GM18505 (cell line): Measurements from ENCODE around the gene TFDP1.
"Not testable (repeated sequence)": the region's sequence is repeated elsewhere in the genome, so short reads cannot be mapped to it uniquely, and the experiment has no call there.

Source experiments
- ATAC-seq: cut with Tn5 transposase; IDR thresholded peaks from one replicate; pipeline ENCODE4 v1.9.1; 2021; ENCODE audit not compliant: unreplicated experiment
- POLR2A ChIP-seq: IDR thresholded peaks from 4 replicates; pipeline ENCODE4 v1.6.1; 2011; ENCODE audit warnings: borderline replicate concordance; ENCODE audit not compliant: insufficient read depth, insufficient read length; ENCODE audit errors: extremely low read depth

The TFDP1 gene

DNA sequence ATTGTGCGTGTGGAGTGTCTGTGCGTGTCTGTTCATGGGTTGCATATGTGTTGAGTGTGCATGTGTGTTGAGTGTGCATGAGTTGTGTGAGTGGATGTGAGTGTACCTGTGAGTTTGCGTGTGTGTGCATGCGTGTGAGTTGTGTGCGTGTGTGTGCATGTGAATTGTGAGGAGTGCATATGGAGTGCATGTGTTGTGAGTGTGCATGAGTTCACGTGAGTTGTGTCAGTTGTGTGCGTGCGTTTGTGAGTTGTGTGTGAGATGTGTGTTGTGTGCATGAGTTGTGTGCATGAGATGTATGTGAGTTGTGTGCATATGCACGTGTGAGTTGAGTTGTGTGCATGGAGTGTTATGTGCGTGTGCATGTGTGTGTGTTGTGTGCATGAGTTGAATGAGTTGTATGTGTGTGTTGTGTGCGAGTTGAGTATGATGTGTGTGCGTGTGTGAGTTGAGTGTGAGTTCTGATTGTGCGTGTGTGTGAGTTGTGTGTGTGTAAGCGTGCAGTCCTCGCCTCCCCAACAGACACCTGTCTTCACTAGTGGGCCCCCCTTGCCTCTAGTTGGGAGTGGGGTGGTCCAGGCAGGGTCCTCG is 29.3 kb downstream of the TFDP1 start:
- no peak for ATAC-seq
- TF ChIP-seq POLR2A: no peak

DNA sequence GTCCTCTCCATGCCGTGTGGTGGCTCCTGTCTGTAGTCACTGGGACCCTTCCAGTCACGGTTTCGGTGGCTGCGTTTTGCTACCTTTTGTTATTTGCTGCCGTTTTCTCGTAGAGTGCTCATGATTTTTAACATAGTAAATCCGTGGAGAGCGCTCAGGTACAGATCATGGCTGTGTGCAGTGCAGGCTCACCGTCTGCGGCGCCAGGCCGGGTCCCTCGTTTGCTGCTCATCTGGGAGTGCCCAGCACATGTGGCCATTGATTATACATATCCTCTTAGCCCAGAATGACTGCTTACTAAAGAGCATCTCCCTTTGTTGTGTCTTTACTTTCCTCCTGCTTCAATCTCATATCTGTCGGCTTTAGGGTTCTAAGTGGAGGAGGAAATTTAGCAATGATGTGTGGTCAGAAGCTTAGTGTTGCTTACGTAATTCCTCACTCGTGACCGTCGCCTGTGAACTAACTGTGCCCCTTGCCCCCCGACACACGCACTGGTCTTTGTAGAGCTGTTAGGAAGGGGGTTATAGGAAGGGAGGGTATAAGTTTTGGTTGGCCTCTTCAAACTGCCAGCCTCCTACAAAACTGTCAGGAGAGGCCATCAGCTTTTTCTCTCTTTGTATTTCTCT is 31.8 kb downstream of the TFDP1 start:
- no peak for TF ChIP-seq POLR2A
- no peak for ATAC-seq

DNA sequence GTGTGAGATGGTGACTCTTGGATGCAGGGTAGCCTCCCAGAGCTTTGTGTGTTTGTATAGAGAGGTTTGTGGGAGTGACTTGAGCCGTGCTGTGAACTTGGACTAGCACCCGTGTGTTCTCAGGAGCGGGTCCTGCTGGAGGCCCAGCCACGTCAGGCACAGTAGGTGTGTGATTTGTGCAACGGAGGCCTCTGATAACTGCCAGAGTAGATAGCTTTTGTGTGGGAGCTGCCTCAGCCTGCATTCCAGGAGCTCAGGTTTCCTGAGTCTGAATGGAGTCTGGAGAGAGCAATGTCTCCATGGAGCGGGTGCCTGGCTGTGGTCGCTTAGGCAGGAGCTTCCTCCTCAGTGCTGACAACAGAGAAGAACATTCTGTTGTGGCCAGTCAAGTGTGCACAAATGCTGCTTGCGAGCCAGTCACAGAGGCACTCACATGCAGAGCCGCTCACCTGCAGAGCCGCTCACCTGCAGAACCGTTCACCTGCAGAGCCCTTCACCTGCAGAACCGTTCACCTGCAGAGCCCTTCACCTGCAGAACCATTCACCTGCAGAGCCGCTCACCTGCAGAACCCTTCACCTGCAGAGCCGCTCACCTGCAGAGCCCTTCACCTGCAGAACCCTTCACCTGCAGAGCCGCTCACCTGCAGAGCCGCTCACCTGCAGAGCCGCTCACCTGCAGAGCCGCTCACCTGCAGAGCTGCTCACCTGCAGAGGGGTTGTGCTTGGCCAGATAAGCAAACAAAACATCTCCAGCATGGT is 32.6 kb downstream of the TFDP1 start:
- no peak for ATAC-seq
- TF ChIP-seq POLR2A: no peak

DNA sequence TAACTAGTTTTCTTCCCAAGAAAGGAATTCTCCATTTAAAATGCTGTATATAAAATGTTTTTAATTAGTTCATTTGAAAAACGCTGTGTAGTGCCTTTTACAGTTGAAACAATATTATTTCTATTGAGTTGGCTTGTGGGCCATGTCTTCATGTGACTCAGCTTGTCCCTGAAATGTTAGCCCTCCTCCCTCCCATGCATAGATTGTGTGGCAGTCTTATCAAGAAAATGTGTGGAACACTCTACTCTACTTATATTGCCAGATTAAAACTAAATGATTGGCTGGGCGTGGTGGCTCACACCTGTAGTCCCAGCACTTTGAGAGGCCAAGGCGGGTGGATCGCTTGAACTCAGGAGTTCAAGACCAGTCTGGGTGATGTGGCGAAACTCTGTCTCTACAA is 33.4 kb downstream of the TFDP1 start:
- no peak for ATAC-seq
- TF ChIP-seq POLR2A: no peak

DNA sequence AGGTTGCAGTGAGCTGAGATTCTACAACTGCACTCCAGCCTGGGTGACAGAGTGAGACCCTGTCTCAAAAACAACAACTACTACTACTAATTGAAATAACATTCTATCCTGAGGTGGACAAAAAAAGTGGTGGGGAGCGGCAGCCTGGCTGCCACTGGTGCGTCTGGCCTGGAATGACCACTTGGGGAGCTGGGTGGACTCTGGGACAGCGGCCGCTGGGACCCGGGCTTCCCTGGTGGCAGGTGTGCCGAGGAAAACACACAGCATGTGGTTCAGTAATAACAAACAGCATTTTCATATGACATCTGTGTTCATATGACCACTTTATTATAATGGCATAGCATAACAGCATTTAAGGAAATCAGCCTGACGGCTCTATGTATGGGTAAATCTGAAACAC is 33.9 kb downstream of the TFDP1 start:
- ATAC-seq: no peak

DNA sequence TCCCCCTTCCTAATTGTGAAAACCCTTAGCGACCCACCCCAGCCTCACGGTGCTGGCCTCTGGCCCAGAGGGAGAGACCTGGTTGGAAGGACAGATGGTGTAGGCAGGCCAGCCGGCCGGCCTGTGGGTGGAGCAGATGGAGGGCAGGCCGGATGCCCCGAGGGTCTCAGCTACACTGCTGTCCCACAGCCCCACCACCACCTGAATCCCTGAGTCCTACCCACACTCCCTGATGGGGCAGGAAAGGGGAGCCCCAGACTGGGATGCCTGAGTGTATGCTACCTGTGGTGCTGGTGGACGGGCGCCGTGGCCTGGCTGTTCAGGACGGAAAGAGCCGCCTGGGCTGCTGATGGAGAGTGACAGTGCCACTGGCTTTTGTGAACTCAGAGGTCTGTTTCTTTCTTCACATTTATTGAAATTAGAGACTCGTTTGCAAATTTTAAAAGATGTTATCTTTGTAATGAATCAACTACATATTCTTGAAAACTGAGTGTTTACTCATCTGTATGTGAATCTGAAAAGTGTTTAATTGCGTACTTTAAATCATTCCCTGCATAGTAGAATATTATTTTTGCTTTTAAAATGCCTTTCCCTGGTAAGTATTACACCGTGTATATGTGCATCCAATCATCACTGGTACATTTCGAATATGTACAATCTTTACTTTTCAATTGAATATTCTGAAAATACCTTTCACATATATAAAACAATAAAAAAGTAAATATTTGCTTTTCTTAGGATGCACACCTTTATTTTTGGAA is 35.7 kb downstream of the TFDP1 start:
- TF ChIP-seq POLR2A: no peak
- no peak for ATAC-seq

More for the DNA sequence above, 33.9 kb downstream of the TFDP1 start:
- no peak for TF ChIP-seq POLR2A

DNA sequence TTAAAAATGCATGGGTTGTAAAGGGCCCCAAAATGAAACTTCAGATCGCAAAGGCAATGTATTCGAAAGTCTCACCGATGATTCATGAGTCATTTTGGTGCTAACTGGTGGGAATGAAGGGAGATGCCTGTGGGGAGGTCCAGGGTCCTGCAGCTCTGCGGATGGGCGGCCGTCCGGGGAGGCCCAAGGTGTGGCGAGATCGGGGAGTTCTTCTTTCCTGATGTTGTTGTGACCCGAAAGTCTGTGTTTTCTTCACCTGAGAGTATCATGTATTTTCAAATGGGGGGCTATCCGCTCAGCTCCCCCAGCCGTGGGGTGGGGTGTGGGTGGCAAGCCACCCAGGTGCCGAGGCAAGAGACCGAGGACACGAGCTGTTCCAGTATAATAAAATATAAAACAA is 36.5 kb downstream of the TFDP1 start:
- no peak for ATAC-seq
- no peak for TF ChIP-seq POLR2A

DNA sequence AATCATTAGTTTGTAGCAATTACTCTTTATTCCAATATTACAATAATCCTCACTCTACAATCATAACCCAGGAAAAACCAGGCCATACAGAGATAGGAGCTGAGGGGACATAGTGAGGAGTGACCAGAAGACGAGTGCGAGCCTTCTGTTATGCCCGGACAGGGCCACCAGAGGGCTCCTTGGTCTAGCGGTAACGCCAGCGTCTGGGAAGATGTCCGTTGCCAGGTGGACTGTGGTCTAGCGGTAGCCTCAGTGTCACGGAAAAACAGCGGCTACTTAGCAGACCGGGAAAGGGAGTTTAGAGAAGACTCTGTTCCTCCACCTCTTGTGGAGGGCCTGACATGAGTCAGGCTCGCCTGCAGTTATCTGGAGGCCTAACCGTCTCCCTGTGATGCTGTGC is 36.9 kb downstream of the TFDP1 start:
- ATAC-seq: not testable (repeated sequence)

DNA sequence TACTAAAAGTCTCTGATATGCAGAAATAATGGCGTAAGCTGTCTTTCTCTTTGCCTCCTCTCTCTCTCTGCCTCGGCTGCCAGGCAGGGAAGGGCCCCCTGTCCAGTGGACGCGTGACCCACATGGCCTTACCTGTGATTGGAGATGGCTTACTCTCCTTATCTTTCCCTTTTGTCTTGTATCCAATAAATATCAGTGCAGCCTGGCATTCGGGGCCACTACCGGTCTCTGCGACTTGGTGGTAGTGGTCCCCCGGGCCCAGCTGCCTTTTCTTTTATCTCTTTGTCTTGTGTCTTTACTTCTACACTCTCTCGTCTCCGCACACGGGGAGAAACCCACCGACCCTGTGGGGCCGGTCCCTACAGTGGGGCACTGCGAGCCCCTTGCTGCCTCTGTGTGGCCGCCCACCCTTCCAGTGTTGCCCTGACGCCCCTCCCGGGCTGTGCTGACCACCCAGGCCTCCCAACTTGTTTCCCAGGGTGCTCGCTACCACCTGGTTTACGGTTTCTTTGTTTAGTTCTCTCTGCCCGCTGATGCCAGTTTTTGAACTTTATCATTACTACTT is 37.5 kb downstream of the TFDP1 start:
- not testable (repeated sequence) for ATAC-seq

DNA sequence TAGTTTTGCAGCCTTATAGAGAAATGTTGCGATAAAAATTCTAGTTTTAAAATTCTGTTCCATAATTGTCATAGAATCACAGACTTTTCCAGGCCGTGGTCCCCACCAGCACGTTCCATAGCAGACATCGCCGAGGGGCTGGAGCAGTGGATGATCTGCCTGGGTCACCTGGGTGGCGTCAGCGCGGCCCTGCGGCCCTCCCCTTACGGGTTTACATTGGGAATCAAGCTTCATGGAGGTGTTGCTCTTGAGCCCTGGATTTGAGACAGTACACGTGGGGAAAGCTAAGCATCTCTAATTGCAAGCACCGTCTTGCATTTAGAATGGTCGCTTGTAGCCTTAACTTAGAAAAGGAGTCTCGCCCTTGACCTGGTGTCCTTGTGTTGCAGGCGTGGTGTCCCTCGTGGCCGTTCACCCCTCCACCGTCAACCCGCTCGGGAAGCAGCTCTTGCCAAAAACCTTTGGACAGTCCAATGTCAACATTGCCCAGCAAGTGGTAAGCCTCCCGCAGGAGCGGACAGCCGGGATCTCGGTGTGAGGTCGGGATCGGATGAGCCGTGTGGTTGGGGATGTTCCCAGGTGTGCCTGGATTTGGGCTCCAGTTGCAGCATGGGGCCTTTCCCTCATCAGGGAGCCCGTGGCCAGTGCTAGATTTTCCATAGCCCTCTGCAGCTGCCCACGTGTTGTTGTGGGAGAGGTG is 38.4 kb downstream of the TFDP1 start:
- no peak for ATAC-seq
- no peak for TF ChIP-seq POLR2A

DNA sequence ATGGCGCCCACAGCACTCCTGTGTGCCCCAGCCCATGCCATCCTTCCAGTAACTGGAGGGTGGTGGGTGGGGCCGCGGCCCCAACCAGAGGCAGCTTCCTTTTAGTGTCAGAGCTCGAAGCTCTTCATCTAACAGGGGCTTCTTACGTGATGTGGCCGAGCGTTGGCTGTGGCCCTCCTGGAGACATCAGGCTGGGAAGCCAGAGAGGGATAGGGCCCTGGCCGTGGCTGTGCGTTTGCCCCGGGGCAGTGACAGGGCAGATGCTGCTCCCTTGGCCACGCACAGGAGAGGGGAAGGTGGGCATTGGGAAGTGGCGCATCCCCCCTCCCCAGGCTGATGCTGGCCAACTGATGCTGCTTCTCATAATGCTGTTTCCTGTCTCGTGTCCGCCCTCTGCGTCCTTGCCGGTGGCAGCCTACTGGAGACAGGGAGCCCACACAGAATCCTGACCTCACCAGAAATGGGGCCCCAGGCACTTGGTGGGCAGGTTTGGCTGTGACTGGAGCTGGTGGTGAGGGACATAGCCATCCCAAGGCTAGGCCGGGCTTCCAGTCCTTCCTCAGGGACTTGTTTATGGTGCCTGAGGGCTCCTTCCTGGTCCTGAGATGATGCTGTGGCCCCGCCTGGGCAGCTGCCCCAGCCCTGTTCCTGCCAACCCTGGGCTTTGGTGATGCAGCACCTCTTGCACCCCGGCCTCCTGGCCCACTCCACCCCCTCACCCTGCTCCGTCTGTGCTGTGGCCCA is 39.1 kb downstream of the TFDP1 start:
- TF ChIP-seq POLR2A: no peak
- no peak for ATAC-seq

DNA sequence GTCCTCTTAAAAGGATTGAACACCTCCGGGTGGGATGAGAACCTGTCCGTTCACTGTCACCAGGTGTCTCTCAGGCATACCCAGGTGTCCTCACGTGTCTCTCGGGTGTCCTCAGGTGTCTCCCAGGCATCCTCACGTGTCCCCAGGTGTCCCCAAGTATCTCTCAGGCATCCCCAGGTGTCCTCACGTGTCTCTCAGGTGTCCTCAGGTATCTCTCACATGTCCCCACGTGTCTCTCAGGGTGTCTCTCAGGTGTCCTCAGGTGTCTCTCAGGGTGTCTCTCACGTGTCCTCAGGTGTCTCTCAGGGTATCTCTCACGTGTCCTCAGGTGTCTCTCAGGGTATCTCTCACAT is 39.7 kb downstream of the TFDP1 start:
- ATAC-seq: no peak
- TF ChIP-seq POLR2A: no peak

DNA sequence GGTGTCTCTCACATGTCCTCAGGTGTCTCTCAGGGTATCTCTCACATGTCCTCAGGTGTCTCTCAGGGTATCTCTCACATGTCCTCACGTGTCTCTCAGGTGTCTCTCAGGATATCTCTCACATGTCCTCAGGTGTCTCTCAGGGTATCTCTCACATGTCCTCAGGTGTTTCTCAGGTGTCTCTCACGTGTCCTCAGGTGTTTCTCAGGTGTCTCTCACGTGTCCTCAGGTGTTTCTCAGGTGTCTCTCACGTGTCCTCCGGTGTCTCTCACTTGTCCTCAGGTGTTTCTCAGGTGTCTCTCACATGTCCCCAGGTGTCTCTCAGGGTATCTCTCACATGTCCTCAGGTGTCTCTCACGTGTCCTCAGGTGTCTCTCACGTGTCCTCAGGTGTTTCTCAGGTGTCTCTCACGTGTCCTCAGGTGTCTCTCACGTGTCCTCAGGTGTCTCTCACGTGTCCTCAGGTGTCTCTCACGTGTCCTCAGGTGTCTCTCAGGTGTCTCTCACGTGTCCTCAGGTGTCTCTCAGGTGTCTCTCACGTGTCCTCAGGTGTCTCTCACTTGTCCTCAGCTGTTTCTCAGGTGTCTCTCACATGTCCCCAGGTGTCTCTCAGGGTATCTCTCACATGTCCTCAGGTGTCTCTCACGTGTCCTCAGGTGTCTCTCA is 40.2 kb downstream of the TFDP1 start:
- not testable (repeated sequence) for ATAC-seq
